HuH-7.5 (cell line): ENCODE results near the gene PSG2.
"Not testable (repeated sequence)": the region's sequence is repeated elsewhere in the genome, so short reads cannot be mapped to it uniquely, and the experiment has no call there.

Source experiments
- DNase-seq: peaks from one replicate; pipeline ENCODE4 v3.0.0; 2011; ENCODE audit warnings: low spot score

The PSG2 gene

DNA sequence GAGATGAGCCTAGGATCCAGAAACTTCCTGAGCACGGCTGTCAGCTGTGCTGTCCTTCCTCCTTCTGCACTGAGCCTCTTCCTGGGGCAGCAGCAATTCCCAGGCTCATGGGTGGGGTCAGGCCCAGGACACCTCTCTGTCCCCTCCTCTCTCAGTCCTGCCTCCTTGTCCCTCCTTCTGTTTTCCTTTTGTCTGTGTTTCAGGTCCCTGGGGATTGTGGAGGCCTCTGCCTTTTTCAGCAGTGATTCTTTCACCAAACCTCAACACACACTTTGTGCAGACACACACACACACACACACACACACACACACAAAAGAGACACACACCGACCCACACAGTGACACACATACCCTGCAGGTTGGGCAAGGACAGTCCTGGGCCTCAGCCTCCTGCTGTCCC lies at the start of gene PSG2:
PSG2 (minus strand) TSS at position 101 of the 400 bp plus-strand sequence. CDS start 132 bp downstream, outside the sequence.
- not testable (repeated sequence) for DNase-seq

- DNase-seq = not testable (repeated sequence)
Observed at GRCh38 chr19:43131281-43131842, 48.9 kb upstream of the PSG2 start.

DNA sequence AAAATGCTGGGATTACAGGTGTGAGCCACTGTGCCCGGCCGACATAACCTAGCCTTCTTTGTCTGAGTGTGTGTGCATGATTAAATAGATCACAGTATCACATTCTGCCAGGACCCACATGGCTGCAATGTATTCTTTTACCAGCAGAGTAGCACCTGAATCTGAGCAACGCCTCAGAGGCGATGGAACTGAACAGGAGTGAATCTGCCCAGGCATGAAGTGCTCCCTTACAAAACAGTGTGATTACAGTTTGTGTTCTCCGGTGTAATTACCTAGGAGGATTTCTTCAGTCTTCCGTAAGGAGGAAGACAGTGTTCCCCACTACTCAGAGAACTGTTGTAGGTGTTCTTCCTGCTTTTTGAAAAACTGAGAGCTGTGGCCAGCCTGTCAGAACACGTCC lies 46.7 kb upstream of the PSG2 start:
- not testable (repeated sequence) for DNase-seq

GRCh38 chr19:43127336-43127735 lies 44.8 kb upstream of the PSG2 start:
- not testable (repeated sequence) for DNase-seq

- no peak for DNase-seq
Observed at GRCh38 chr19:43126720-43127119, 44.2 kb upstream of the PSG2 start.

- no peak for DNase-seq
Observed at GRCh38 chr19:43124360-43124759, 41.9 kb upstream of the PSG2 start.

GRCh38 chr19:43120433-43121026 lies 38.0 kb upstream of the PSG2 start:
- not testable (repeated sequence) for DNase-seq

DNA sequence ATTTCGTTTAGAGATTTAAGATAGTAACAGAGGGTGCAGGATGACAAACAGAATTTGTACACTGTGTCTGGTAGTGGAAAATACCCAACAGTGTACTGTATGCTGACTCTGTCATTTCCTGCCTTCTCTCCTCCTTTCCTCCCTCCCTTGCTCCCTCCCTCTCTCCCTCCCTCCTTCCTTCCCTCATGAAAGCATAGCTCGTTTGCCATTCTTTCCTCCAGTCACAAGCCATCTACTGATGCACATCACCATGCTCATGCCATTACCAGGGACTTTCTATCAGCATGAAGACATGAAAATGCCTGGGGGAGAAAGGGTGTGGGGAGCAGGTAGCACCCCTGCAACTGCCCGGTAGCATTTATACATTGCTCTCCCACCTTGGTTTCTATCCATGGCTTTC lies 37.0 kb upstream of the PSG2 start:
- DNase-seq = not testable (repeated sequence)

DNA sequence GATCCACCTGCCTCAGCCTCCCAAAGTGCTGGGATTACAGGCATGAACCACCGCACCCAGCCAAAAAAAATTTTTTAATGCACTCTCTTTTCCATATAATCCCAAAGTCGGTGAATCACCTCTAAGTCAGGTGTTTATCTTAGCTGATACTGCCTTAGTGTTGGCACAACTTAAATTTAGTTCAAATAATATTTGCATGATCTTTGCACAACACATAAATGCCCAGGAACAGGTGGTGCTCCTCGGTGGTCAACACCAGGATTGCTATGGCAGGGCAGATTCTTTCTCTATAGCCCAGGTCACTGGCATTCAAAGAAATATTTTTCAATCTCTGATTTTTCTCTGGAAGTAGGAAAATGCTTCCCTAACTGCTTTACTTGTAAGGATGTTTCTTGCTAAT lies 33.9 kb upstream of the PSG2 start:
- DNase-seq = not testable (repeated sequence)

- DNase-seq = not testable (repeated sequence)
Observed at GRCh38 chr19:43115548-43115947, 33.0 kb upstream of the PSG2 start.

DNA sequence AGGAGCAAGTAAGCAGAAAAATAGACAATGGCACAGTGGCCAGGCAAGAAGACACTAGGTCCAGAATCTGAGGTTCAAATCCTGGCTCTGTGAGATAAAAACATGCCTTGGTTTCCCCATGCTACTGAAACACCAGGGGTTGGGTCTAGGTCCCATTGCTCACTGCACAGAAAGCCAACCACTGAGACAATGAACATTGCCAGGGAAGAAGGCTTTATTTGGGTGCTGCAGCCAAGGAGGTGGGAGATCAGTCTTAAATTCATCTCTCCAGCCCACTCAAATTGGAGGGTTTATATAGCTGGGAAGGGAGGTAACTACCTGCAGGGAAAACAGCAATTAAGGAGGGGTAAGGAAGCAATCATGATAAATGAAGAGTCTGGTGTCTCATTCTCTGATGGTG lies 32.6 kb upstream of the PSG2 start:
- DNase-seq = not testable (repeated sequence)

GRCh38 chr19:43114626-43115025 lies 32.1 kb upstream of the PSG2 start:
- not testable (repeated sequence) for DNase-seq

DNA sequence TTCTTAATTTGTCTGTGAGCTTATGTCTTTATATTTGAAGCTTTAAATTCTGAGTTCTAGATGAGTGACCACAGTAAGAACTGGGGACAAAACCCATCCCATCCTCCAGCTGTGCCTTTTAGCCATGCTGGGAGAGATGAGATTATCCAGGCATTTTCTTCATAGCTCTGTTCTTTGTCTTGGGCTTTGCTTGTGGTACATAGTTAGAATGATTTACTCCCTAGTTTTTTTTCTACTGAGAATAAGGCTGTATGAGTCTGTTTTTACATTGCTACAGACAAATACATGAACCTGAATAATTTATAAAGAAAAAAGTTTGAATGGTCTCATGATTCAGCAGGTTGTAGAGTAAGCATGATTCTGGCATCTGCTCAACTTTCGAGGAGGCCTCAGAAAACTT lies 24.9 kb upstream of the PSG2 start:
- not testable (repeated sequence) for DNase-seq

- DNase-seq = no peak
Observed at GRCh38 chr19:43105496-43105895, 23.0 kb upstream of the PSG2 start.

DNA sequence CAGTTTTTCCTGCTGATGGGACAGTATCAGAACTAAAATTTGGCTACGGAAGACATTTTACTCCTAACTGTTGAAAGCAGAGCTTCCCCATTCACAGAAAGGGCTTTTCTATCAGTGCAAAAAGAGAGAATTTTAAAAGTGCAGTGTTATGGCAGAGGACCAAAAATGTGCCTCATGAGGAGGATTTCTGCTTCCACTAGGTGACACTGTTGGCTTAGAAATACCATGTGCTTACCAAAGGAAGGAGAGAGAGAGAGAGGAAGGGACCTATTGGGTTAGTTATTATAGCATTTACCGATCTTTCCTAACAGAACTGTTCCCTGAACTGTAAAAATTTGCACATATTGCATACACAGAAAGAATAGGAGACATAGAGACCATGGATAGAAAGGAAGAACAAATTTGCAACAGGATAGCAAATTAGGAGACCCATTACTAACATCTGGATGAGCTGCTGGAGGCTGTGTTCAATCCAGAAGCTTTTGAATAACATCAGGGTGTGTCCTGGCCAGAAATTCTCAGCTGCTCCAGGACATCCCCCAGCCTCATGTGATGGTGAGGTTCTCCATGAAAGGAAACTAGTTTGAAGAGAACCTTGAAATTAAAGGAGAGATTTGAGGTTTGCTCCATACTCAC lies 21.8 kb upstream of the PSG2 start:
- not testable (repeated sequence) for DNase-seq

- DNase-seq = no peak
Observed at GRCh38 chr19:43101950-43102349, 19.4 kb upstream of the PSG2 start.

GRCh38 chr19:43098416-43098815 lies 15.9 kb upstream of the PSG2 start:
- DNase-seq = not testable (repeated sequence)

DNA sequence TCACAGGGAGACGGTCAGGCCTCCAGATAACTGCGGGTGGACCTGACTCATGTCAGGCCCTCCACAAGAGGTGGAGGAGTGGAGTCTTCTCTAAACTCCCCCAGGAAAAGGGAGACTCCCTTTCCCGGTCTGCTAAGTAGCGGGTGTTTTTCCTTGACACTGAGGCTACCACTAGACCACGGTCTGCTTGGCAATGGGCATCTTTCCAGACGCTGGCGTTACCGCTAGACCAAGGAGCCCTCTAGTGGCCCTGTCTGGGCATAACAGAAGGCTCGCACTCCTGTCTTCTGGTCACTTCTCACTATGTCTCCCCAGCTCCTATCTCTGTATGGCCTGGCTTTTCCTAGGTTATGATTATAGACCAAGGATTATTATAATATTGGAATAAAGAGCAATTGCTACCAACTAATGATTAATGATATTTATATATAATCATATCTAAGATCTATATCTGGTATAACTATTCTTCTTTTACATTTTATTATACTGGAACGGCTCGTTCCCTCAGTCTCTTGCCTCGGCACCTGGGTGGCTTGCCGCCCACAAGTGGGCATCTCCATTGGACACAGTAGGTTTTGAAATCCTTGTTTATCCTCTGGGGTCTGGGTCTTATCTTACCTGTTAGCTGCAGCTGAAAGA lies 5.3 kb upstream of the PSG2 start:
- DNase-seq = not testable (repeated sequence)

GRCh38 chr19:43085796-43086530 lies 3.5 kb upstream of the PSG2 start:
- DNase-seq = not testable (repeated sequence)

GRCh38 chr19:43084196-43084832 lies 1.8 kb upstream of the PSG2 start:
- DNase-seq = not testable (repeated sequence)

DNA sequence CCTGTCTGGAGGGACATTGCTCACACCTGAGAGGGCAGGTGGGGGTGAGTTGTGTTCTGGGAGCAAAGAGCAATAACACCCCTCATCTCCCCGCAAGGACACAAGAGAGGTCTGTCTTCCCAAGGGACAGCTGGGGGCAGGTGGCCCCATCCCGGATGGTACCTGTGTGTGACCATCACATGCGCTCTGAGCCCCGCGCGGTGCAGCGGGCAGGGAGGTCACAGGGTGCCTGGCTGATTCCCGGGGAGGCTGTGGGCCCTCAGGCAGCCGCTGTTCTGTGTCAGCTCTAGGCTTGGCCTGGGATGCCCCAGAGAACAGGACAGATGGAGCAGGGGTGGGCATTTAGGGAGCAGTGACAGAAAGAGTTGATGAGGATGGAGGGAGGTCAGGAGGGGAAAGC lies 1.2 kb upstream of the PSG2 start:
- not testable (repeated sequence) for DNase-seq

DNA sequence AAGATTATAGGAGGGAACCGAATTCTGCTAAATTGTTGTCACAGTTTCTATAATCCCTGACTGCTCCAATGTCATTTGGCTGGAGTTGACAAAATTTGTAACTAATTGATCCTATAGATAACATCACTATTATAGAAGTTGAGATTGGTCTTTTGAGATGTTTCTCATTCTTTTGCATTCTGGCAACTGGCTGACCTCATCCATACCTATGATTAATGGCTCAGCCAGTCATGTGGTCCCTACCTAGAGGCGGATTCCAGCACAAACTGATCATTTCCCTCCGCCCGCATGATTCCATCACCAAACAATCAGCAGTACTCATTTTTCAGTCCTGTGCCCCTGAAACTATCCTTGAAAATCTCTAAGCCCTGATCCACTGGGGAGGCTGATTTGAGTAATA lies 4.2 kb downstream of the PSG2 start:
- no peak for DNase-seq
